Epithelial cell of esophagus (primary cell): ENCODE results near the gene S100A6.

Experiments used
- DNase-seq: peaks from one replicate; pipeline ENCODE4 v3.0.0; 2010; ENCODE audit warnings: low read depth
- H3K4me3 ChIP-seq: 2 replicates; pipeline ENCODE4 v1.5.1; 2011; ENCODE audit warnings: mild to moderate bottlenecking, low read length, control low read depth
- TF ChIP-seq, protein P1 (sequence below): IDR thresholded peaks from 2 replicates; pipeline ENCODE4 v1.5.1; 2011; ENCODE audit warnings: low read depth, mild to moderate bottlenecking, low read length, control low read depth, inconsistent platforms; ENCODE audit not compliant: insufficient read depth; ENCODE audit errors: missing control alignments

Gene S100A6

DNA sequence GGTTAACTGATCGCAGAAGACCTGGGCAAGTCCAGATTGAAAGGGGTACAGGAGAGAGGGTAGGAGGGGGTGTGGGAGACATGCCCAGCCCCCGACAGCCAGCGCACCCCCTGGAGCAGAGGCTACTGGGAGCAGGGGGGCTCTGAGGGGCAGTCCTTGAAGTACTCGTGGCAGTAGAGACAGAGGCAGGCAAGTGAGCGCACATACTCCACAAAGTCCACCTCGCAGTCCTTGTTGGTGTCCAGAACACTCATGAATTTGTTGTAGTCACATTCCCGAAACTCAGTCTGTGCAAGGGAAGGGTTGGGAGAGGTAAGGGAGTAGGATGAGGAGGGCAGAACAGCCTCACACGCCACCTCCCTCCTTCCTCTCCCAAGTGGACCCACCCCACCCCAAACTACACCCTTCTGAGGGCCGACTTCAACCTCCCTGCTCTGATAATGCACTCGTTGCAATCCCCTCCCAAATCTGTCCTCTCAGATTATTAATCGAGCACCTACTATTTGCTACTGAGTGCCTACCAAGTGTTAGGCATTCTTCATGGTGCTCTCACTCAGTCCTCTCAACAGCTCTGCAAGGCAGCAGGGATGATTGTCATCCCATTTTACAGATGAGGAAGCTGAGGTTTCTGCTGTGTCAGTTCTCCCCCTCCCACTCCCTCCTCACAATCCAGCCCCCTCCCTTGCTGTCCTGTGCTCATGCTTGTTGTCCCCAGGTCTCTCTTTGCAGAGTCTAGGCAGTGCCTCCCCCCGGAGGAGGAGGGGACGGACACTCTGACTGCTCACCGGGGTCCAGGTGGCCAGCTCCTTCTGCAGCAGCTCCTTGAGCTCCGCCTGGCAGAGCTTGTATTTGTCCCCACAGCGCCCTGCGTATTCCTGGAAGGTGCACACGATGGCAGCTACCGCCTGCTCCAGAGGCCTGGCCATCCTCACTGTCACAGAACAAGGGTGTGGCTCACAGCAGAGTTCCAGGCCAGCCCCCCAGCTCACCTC lies 12.1 kb upstream of the S100A6 start:
- no peak overlapping the region for H3K4me3 ChIP-seq
- TF ChIP-seq, protein P1, sequence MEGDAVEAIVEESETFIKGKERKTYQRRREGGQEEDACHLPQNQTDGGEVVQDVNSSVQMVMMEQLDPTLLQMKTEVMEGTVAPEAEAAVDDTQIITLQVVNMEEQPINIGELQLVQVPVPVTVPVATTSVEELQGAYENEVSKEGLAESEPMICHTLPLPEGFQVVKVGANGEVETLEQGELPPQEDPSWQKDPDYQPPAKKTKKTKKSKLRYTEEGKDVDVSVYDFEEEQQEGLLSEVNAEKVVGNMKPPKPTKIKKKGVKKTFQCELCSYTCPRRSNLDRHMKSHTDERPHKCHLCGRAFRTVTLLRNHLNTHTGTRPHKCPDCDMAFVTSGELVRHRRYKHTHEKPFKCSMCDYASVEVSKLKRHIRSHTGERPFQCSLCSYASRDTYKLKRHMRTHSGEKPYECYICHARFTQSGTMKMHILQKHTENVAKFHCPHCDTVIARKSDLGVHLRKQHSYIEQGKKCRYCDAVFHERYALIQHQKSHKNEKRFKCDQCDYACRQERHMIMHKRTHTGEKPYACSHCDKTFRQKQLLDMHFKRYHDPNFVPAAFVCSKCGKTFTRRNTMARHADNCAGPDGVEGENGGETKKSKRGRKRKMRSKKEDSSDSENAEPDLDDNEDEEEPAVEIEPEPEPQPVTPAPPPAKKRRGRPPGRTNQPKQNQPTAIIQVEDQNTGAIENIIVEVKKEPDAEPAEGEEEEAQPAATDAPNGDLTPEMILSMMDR: no peak
- DNase-seq: peak; percentile 14

DNA sequence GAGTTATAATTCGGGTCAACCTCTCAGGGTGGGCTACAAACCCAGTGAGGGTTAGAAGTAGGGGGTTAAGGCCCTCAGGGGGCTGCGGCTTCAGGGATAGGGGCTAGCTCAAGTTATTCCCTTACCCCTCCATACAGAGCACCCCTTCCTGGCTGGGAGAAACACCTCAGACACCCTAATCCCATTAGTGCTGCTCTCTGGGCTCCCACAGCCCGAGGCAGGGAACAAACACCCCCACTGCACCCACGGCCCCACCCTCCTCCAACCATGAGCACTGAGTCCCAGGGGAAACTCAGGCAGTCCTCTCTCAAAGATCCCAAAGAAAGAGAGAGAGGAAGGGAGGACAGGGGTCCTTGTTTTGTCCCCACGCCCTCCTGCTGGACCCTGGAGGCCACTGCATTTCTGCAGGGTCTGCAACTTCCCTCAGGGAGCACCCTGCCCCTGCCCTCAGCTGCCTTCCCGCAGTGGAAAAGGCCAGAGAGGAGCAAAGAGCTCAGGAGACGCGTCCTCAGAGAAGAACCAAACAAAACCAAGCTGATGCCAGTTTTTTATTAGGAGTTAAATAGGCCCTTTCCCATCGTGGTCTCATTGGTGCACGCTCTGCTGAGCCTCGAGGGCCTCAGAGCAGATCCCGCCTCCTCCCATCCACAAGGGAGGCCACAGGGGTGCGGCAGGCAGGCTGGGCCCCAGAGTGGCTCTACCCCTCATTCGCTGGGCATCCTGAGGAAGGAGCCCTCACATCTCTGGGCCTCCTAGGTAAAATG lies 11.2 kb upstream of the S100A6 start:
- TF ChIP-seq, protein P1: no peak
- peak; percentile 17 for DNase-seq
- no peak overlapping the region for H3K4me3 ChIP-seq

DNA sequence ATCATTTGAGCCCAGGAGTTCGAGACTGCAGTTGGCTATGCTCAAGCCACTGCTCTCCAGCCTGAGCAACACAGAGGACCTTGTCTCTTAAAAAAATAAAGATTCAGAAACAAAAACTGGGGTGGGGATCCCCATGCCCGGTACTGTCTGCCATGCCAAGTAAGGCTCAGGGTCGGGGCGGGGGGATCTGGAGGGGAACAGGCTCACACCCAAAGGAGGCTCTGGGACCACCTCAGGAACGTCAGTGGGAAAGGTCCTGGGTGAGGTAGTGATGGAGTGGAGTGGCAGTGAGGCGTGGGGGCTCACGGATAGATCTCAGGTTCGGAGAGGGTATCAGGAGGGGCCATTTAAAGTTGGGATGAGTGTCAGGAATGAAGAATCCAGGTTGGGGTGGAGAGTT lies 10.6 kb upstream of the S100A6 start:
- TF ChIP-seq, protein P1: no peak
- H3K4me3 ChIP-seq: no peak overlapping the region
- DNase-seq: no peak

DNA sequence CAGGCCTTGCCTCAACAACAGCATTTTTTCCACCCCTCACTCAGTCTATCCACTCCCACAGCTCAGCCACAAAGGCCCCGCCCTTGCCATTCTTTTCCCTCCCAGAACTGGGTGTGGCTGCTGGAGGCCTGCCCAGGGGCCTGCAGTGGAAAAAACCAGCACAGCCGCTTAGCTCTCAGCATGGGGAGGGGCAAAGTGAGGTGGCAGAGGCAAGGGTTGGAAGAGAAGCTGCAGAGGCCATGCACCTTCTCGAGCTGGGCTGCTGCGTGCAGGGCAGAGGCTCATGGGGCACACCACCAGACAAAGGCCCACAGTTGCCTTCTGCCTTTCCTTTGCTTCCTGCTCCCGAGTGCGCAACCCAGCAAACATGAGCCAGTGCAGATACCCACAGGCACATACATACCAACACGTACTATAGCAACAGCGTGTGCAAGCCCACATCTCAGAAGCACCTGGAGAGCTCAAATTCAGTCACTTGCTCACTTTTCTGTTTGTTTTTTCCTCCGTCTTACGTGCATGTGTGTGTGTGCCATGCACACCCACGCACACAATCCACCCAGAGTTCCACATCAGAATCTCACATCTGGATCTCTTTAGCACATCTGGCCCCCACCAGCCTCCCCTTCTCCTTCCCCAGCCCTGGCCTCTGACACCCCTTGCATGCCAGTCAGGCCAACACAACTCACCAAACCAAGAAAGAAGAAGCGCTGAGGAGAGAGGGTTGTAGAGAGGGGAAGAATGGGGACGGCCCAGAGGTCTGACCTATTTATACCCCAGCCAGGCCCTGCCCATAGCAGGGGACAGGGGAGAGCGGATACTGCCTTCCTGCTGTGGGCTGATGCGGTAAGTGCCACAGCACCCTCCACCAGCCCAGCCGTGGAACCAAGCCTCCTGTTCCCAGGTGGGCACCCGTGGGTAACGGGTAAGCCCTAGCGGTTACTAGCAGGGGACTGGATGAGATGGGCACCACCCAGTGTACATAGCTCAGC lies 9.6 kb upstream of the S100A6 start, which contains the start of gene S100A4:
Gene S100A4 (minus strand): TSS at position 740 of the 989 bp plus-strand sequence. CDS start 1,012 bp downstream, outside the sequence.
- peak; percentile 94 for DNase-seq
- no peak within 1 kb of the TSS for H3K4me3 ChIP-seq
- TF ChIP-seq, protein P1: no peak

DNA sequence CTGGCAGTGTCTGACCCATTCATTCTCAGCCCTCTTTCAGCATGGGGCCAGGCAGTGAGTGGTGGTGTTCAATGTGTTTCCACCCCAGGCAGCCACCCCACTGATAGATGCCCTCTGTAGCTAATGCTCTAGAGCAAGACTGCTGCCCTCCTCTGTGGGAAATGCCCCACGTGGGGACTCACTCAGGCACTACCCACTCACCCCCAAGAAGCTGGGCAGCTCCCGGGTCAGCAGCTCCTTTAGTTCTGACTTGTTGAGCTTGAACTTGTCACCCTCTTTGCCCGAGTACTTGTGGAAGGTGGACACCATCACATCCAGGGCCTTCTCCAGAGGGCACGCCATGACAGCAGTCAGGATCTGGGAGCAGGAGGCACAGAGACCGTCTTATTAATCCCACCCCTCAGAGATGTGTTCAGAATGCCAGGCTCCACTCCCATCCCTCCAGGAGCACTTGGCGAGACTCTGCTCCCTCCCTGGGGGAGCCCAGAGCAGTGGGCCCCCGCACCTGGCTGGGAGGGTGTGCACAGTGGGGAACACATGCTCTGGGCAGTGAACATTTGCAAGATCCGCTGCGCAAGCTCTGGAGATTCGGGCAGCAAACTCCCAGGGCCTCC lies 8.8 kb upstream of the S100A6 start:
- peak; percentile 4 for DNase-seq
- TF ChIP-seq, protein P1: no peak
- no peak overlapping the region for H3K4me3 ChIP-seq

DNA sequence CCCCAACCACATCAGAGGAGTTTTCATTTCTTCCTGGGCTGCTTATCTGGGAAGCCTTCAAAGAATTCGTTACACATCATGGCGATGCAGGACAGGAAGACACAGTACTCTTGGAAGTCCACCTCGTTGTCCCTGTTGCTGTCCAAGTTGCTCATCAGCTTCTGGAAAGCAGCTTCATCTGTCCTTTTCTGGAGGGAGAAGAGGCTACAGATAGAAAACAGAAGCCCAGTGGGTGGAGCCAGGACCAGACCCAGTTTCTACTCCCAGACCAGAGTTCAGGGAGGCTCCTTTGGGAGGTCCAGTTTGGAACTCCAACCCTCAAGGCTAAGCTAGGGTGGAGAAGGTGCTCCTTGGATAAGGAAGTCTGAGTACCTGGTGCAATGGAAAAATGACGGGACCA lies 7.9 kb upstream of the S100A6 start:
- no peak overlapping the region for H3K4me3 ChIP-seq

More for the DNA sequence above, 7.9 kb upstream of the S100A6 start:
- TF ChIP-seq, protein P1: no peak
- no peak for DNase-seq
